PC-9 (cell line): Measurements from ENCODE around the gene RHBDL1.

Experiments
- CTCF ChIP-seq: fragments of 200-600 bp; sonication (generic); conservative IDR thresholded peaks from 2 replicates; pipeline ENCODE4 v1.6.1; 2017; ENCODE audit warnings: mixed run types, antibody characterized with exemption, mild to moderate bottlenecking, moderate library complexity
- EZH2 ChIP-seq: fragments of 200-600 bp; sonication (generic); IDR thresholded peaks from 2 replicates; pipeline ENCODE4 v1.8.0; 2017; ENCODE audit warnings: antibody characterized with exemption, low read depth

GRCh38 chr16:643050-643368 is 32.5 kb upstream of the RHBDL1 start:
- TF ChIP-seq CTCF (no peak), EZH2 (no peak)
